Measurements from ENCODE around the gene TOP1.

GRCh38 chr20:41140226-41141133 lies 111.9 kb downstream of the TOP1 start:
- no peak for TF ChIP-seq USF1 (IDR thresholded peaks at IDR 0.05; ENCODE audit: borderline replicate concordance, low read depth)
- no peak for TF ChIP-seq GABPA (IDR thresholded peaks at IDR 0.05; ENCODE audit: low read depth)
- no peak for TF ChIP-seq EP300 (IDR thresholded peaks at IDR 0.05; ENCODE audit: borderline replicate concordance in 1 of 2, low read depth in 1 of 2, low read length in 1 of 2)
- no peak for TF ChIP-seq FOXJ3 (CRISPR knock-in tag; IDR thresholded peaks at IDR 0.05)
- no peak for TF ChIP-seq POLR2AphosphoS5 (IDR thresholded peaks at IDR 0.05; ENCODE audit: low read depth, low read length)
- no peak for TF ChIP-seq CTCF (IDR thresholded peaks at IDR 0.05)
- TF ChIP-seq, protein P1, sequence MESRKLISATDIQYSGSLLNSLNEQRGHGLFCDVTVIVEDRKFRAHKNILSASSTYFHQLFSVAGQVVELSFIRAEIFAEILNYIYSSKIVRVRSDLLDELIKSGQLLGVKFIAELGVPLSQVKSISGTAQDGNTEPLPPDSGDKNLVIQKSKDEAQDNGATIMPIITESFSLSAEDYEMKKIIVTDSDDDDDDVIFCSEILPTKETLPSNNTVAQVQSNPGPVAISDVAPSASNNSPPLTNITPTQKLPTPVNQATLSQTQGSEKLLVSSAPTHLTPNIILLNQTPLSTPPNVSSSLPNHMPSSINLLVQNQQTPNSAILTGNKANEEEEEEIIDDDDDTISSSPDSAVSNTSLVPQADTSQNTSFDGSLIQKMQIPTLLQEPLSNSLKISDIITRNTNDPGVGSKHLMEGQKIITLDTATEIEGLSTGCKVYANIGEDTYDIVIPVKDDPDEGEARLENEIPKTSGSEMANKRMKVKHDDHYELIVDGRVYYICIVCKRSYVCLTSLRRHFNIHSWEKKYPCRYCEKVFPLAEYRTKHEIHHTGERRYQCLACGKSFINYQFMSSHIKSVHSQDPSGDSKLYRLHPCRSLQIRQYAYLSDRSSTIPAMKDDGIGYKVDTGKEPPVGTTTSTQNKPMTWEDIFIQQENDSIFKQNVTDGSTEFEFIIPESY (IDR thresholded peaks at IDR 0.05; ENCODE audit: borderline replicate concordance, low read depth), result no peak
- no peak for TF ChIP-seq NFIC (IDR thresholded peaks at IDR 0.05; ENCODE audit: borderline replicate concordance)
- TF ChIP-seq YY1 (IDR thresholded peaks at IDR 0.05; ENCODE audit: low read depth), result no peak
